Kidney (tissue), 14 donors: ENCODE measurements around the gene ERCC2. TPM values are rescaled to one million over a fixed set of nuclear protein-coding genes. Genes with fewer than 3 reads are reported as not detected.

Source experiments
- DNase-seq, 5 donors: peaks; one replicate each; pipeline ENCODE4 v3.0.0-alpha.2; 2013 to 2020
- FAIRE-seq: peaks from 2 replicates; lab custom pipeline; 2012; peaks lifted over from hg19 to GRCh38; lab: Jason Lieb, UNC
- H3K27ac ChIP-seq, 2 donors: one replicate each; pipeline ENCODE4 v1.7.0; 2013; ENCODE audit warnings: low read depth in 2 of 2, low read length in 2 of 2, inconsistent platforms in 1 of 2
- H3K27me3 ChIP-seq: one replicate; pipeline ENCODE4 v1.7.1; 2013; ENCODE audit warnings: low read length, inconsistent platforms; ENCODE audit not compliant: control insufficient read depth, insufficient read depth
- H3K36me3 ChIP-seq, 3 donors: one replicate each; pipeline versions ENCODE4 v1.7.0 to v1.7.1; 2013; ENCODE audit warnings: low read length in 3 of 3, control low read depth in 1 of 3, inconsistent platforms in 1 of 3; ENCODE audit not compliant: insufficient read depth in 3 of 3, control insufficient read depth in 2 of 3
- H3K4me1 ChIP-seq, 3 donors: one replicate each; pipeline versions ENCODE4 v1.7.0 to v1.7.1; 2013; ENCODE audit warnings: low read length in 3 of 3, inconsistent platforms in 1 of 3, low read depth in 1 of 3; ENCODE audit not compliant: control insufficient read depth in 2 of 3, insufficient read depth in 2 of 3
- H3K4me3 ChIP-seq, 3 donors: one replicate each; pipeline versions ENCODE4 v1.7.0 to v1.8.1; 2013; ENCODE audit warnings: low read length in 3 of 3, control low read depth in 1 of 3, inconsistent platforms in 1 of 3
- H3K9ac ChIP-seq, 3 donors: one replicate each; pipeline versions ENCODE4 v1.7.0 to v1.7.1; 2013; ENCODE audit warnings: low read length in 3 of 3, control low read depth in 1 of 3, inconsistent platforms in 1 of 3
- H3K9me3 ChIP-seq, 3 donors: one replicate each; pipeline versions ENCODE4 v1.7.0 to v1.7.1; 2013; ENCODE audit warnings: low read length in 3 of 3, control low read depth in 1 of 3, inconsistent platforms in 1 of 3; ENCODE audit not compliant: control insufficient read depth in 2 of 3, insufficient read depth in 1 of 3
- CTCF ChIP-seq: IDR thresholded peaks from 3 replicates; pipeline ENCODE4 v1.5.1; 2012; ENCODE audit warnings: mild to moderate bottlenecking, moderate library complexity, borderline replicate concordance; ENCODE audit not compliant: insufficient read depth; ENCODE audit errors: extremely low read depth
- intact Hi-C: fragments of 100-400 bp; cut with DNase I; formaldehyde crosslinking; loops from one replicate; pipeline ENCODE4 v1.11.1; 2022
- polyA plus RNA-seq: library from polyadenylated mRNA; stranded (reverse); fragments of 350-450 nt; fragmentation: Illumina TruSeq; extraction: RNeasy Lipid Tissue Mini Kit (QIAGEN cat#74804); gene quantifications from one replicate; pipeline ENCODE4 v1.2.3, GENCODE V29; 2014; ENCODE audit warnings: low read depth, low replicate concordance; ENCODE audit not compliant: insufficient read depth
- total RNA-seq: library from RNA; stranded (reverse); fragmentation: NEBNext Ultra II Directional; extraction: Animal tissue kit (Norgen Biotek cat#: 25700); gene quantifications from one replicate; pipeline ENCODE4 v1.2.1, GENCODE V29; 2021
- donor health status: control.
- donor health status: control.
- donor health status: control.
- donor health status: control.
- donor health status: control.
- donor health status: DM: yes; HTN: yes; CAD: no.
- donor health status: Normal renal cell carcinoma (clear cell type).

The ERCC2 gene
- total and polyA plus RNA-seq, 2 donors from 2014 or later = 16.7 to 19.0 TPM

- intact Hi-C loops = no loop called here
- H3K27ac ChIP-seq = no peak overlapping the region
- H3K27me3 ChIP-seq = no peaks in the 10 kb centered on the region
- FAIRE-seq (no peak), DNase-seq (no peak)
- no peaks in the 10 kb centered on the region for H3K36me3 ChIP-seq
- no peak overlapping the region for H3K9ac ChIP-seq
- no peaks in the 10 kb centered on the region for H3K4me1 ChIP-seq
- H3K4me3 ChIP-seq = no peak overlapping the region
- no peaks in the 10 kb centered on the region for H3K9me3 ChIP-seq
- TF ChIP-seq CTCF = no peak
Observed at GRCh38 chr19:45305007-45305406, 65.4 kb downstream of the ERCC2 start.

- H3K9ac ChIP-seq = no peak overlapping the region
- no peak overlapping the region for H3K27ac ChIP-seq
- peaks cover 0 to 3% (median 0%) of the 10 kb centered on the region in 3 donors for H3K36me3 ChIP-seq
- no peaks in the 10 kb centered on the region for H3K27me3 ChIP-seq
- H3K9me3 ChIP-seq = no peaks in the 10 kb centered on the region
- intact Hi-C loops = no loop called here
- FAIRE-seq (no peak), DNase-seq (no peak)
- no peak for TF ChIP-seq CTCF
- no peak overlapping the region for H3K4me3 ChIP-seq
- no peaks in the 10 kb centered on the region for H3K4me1 ChIP-seq
Observed at GRCh38 chr19:45304141-45304926, 66.0 kb downstream of the ERCC2 start.

GRCh38 chr19:45303269-45304060 lies 66.9 kb downstream of the ERCC2 start:
- H3K9me3 ChIP-seq = no peaks in the 10 kb centered on the region
- no peaks in the 10 kb centered on the region for H3K4me1 ChIP-seq
- peaks cover 0 to 5% (median under 1%) of the 10 kb centered on the region in 3 donors for H3K36me3 ChIP-seq
- no peaks in the 10 kb centered on the region for H3K27me3 ChIP-seq
- TF ChIP-seq CTCF = no peak
- no peak overlapping the region for H3K4me3 ChIP-seq
- no peak overlapping the region for H3K9ac ChIP-seq
- no peak overlapping the region for H3K27ac ChIP-seq
- FAIRE-seq (no peak), DNase-seq (no peak)
- intact Hi-C loops = no loop called here
